Measurements from ENCODE around the gene HIVEP3. TPM values are rescaled to one million over a fixed set of nuclear protein-coding genes. Genes with fewer than 3 reads are reported as not detected.

Gene HIVEP3
- total RNA-seq, 1 donor from 2014 or later: 73.9 TPM

GRCh38 chr1:41649396-41650027, 269.2 kb downstream of the HIVEP3 start:
- H3K4me3 Mint-ChIP-seq: peak overlapping the region; percentile 14
- H3K36me3 Mint-ChIP-seq (ENCODE audit: low read depth): peaks cover 56% of the 10 kb centered on the region
- intact Hi-C loops (cut with micrococcal nuclease): loop anchor here (1.0 kb wide), 1 partner anchor 8 kb away; no protein-coding TSS in a partner anchor
- H3K27ac Mint-ChIP-seq: peak overlapping the region; percentile 80
- DNase-seq: no peak
- H3K4me1 Mint-ChIP-seq: peaks cover 74% of the 10 kb centered on the region
- H3K27me3 Mint-ChIP-seq: no peaks in the 10 kb centered on the region
- H3K9me3 Mint-ChIP-seq: no peaks in the 10 kb centered on the region

DNA sequence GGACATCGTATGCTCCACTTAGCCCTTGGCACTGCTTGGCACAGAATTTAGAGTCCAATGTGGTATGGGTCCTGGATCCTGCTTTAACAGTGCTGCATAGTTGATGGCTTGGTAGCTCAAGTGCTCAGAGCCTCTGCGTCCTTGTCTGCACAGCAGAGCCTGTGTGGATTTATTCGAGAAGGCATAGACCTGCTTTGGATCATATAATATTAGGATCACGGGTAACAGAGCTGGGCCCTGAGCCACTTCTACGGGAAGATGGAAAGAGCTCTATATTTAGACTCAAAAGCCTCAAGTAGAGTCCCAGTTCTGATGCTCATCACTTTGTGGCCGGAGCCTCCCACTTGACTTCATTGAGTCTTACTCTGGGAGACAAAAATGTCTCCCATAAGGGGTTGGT, 269.9 kb downstream of the HIVEP3 start:
- H3K36me3 Mint-ChIP-seq (ENCODE audit: low read depth): peaks cover 54% of the 10 kb centered on the region
- H3K4me1 Mint-ChIP-seq: peaks cover 70% of the 10 kb centered on the region
- no peak for DNase-seq
- intact Hi-C loops (cut with micrococcal nuclease): no loop called here
- H3K27ac Mint-ChIP-seq: peak overlapping the region; percentile 56
- no peaks in the 10 kb centered on the region for H3K27me3 Mint-ChIP-seq
- H3K9me3 Mint-ChIP-seq: no peaks in the 10 kb centered on the region
- no peak overlapping the region for H3K4me3 Mint-ChIP-seq

- intact Hi-C loops (cut with micrococcal nuclease): no loop called here
- Mint-ChIP-seq H3K36me3 (ENCODE audit: low read depth) (peaks cover 50% of the 10 kb centered on the region), H3K9me3 (no peaks in the 10 kb centered on the region), H3K4me3 (no peak overlapping the region), H3K4me1 (peaks cover 64% of the 10 kb centered on the region), H3K27me3 (no peaks in the 10 kb centered on the region), H3K27ac (peak overlapping the region; percentile 56)
- DNase-seq: no peak
Observed at GRCh38 chr1:41648230-41648629, 270.5 kb downstream of the HIVEP3 start.

DNA sequence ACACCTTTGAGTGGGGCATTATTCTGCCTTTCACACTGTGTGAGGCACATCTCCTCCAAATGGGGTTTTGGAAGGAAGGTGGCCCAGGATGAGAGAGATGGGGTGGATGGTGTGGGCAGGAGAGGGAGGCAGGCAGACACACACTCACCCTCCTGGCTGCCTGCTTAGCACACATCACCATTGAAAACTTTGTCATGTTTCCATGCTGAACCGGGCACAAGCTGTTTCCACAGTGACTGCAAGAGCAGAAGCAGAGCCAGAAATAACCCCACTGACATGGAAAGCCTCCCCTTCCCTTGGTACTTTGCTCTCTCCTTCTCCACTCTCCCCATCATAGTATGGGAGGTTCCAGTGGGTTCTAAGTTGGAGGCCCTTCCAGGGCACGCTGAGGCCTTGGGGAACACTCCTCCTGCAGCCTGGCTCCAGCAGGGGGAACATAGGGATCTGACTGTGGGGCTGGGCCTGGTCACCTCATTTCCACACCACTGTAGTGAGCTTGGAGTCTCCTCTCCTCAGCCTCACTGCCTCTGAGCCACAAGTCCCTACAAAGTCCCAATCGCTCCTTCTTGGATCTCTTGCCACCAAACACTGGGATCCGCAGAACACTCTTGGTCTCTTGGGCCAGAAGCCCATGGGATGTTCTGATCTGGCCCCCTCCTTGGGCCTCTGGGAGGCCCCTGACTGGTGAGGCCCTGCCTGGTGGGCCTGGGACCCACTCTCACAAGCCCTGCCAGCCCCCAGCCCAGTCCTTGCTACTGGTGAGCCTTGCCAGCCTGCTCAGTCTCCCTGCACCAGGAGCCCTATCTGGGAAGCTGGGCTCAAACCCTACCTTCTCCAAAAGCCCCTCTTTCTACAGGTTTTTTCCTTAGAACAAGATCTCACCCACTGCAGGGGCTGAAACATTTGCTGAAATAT, 271.2 kb downstream of the HIVEP3 start:
- Mint-ChIP-seq H3K27ac (peak overlapping the region; percentile 74), H3K4me3 (no peak overlapping the region)
- intact Hi-C loops (cut with micrococcal nuclease): no loop called here

DNA sequence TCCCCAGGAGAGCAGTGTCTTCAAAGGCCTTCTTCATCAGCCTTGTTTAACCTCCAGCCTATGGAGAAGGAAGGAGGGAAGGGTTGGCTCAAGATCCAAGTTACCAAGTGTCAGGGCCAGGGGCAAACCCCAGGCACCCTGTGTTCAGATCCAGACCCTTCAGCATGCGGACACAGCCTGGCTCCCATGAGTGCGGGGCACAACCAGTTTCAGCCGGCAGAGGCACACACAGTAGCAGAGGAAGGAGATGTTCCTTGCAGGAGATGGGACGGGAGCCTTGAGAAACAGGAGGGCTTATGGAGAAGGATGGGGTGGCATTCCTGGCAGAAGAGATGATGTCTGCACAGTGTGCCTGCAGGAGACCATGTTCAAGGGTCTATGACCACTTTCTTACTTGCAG, 272.5 kb downstream of the HIVEP3 start:
- H3K36me3 Mint-ChIP-seq (ENCODE audit: low read depth): peaks cover 44% of the 10 kb centered on the region
- no peak overlapping the region for H3K4me3 Mint-ChIP-seq
- intact Hi-C loops (cut with micrococcal nuclease): no loop called here
- H3K27me3 Mint-ChIP-seq: no peaks in the 10 kb centered on the region
- H3K4me1 Mint-ChIP-seq: peaks cover 52% of the 10 kb centered on the region
- DNase-seq: no peak
- peak overlapping the region; percentile 42 for H3K27ac Mint-ChIP-seq
- no peaks in the 10 kb centered on the region for H3K9me3 Mint-ChIP-seq

More for the DNA sequence above, 271.2 kb downstream of the HIVEP3 start:
- DNase-seq: no peak
- H3K9me3 Mint-ChIP-seq: no peaks in the 10 kb centered on the region
- peaks cover 57% of the 10 kb centered on the region for H3K4me1 Mint-ChIP-seq
- peaks cover 49% of the 10 kb centered on the region for H3K36me3 Mint-ChIP-seq (ENCODE audit: low read depth)
- H3K27me3 Mint-ChIP-seq: no peaks in the 10 kb centered on the region

DNA sequence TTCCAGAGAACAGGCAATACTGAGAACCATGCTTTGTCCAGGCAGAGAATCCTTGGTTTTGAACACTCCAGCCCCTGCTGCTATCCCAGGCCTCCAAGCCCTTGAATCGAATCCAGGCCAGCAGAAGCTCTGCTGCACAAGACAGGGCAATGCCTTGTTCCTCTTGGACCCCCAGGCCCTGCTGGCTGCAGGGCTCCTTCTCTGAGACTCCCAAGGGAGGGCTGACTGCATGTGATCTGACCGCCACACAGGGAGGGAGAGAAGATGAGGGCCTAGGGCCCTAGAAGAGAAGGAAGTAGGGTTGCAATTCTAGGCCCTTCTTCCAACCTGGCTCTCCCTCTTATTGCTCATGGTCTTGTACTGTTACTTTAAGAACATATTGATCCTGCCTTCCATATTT, 273.7 kb downstream of the HIVEP3 start:
- Mint-ChIP-seq H3K27me3 (no peaks in the 10 kb centered on the region), H3K4me3 (no peak overlapping the region), H3K36me3 (ENCODE audit: low read depth) (peaks cover 36% of the 10 kb centered on the region), H3K27ac (no peak overlapping the region), H3K4me1 (peaks cover 42% of the 10 kb centered on the region), H3K9me3 (no peaks in the 10 kb centered on the region)
- intact Hi-C loops (cut with micrococcal nuclease): no loop called here
- DNase-seq: no peak

GRCh38 chr1:41642922-41643821, 275.6 kb downstream of the HIVEP3 start:
- H3K4me1 Mint-ChIP-seq: peaks cover 45% of the 10 kb centered on the region
- no peaks in the 10 kb centered on the region for H3K27me3 Mint-ChIP-seq
- peaks cover 35% of the 10 kb centered on the region for H3K36me3 Mint-ChIP-seq (ENCODE audit: low read depth)
- no peaks in the 10 kb centered on the region for H3K9me3 Mint-ChIP-seq
- DNase-seq: no peak
- H3K4me3 Mint-ChIP-seq: no peak overlapping the region
- H3K27ac Mint-ChIP-seq: no peak overlapping the region
- intact Hi-C loops (cut with micrococcal nuclease): loop anchor here (5.0 kb wide), 1 partner anchor 36 kb away; no protein-coding TSS in a partner anchor

DNA sequence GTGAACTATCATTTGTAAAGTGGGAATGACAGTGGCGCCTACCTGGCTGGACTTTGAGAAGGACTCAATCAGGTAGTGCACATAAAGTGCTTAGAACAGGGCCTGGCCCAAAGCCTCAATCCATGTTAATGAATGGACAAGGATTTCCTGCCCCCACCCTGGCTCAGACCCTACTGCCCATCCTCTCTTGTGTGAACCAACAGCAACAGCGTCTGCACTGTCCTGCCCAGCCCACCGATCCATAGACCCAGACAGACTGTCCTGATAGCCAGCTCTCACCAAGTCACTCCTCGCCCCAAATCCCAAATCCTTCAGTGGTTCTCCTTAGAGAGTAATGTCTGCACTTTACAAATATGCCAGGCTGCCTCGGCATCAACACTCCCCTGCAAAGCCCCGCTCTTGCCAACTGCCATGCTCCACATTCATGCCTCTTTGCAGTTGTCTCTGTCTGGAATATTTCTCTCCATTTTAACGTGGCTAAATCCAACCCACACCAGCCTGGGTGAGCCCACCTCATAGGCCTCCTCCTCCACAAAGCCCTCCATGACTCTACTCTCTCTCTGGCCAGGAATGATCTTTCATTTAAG, 276.7 kb downstream of the HIVEP3 start:
- intact Hi-C loops (cut with micrococcal nuclease): loop anchor here (1.0 to 5.0 kb wide), 3 partner anchors 8 to 35 kb away; no protein-coding TSS in a partner anchor
- no peak for DNase-seq
- H3K36me3 Mint-ChIP-seq (ENCODE audit: low read depth): peaks cover 34% of the 10 kb centered on the region
- H3K27ac Mint-ChIP-seq: no peak overlapping the region
- H3K27me3 Mint-ChIP-seq: no peaks in the 10 kb centered on the region
- H3K4me1 Mint-ChIP-seq: peaks cover 45% of the 10 kb centered on the region
- no peaks in the 10 kb centered on the region for H3K9me3 Mint-ChIP-seq
- no peak overlapping the region for H3K4me3 Mint-ChIP-seq

- H3K9me3 Mint-ChIP-seq: no peaks in the 10 kb centered on the region
- peaks cover 45% of the 10 kb centered on the region for H3K4me1 Mint-ChIP-seq
- H3K27ac Mint-ChIP-seq: no peak overlapping the region
- intact Hi-C loops (cut with micrococcal nuclease): loop anchor here (1.0 to 5.0 kb wide), 3 partner anchors 9 to 34 kb away; no protein-coding TSS in a partner anchor
- peak; percentile 66 for DNase-seq
- H3K4me3 Mint-ChIP-seq: no peak overlapping the region
- H3K36me3 Mint-ChIP-seq (ENCODE audit: low read depth): peaks cover 31% of the 10 kb centered on the region
- no peaks in the 10 kb centered on the region for H3K27me3 Mint-ChIP-seq
Observed at GRCh38 chr1:41641475-41641814, 277.3 kb downstream of the HIVEP3 start.

- H3K36me3 Mint-ChIP-seq (ENCODE audit: low read depth): peaks cover 28% of the 10 kb centered on the region
- no peaks in the 10 kb centered on the region for H3K27me3 Mint-ChIP-seq
- intact Hi-C loops (cut with micrococcal nuclease): loop anchor here (1.0 to 5.0 kb wide), 3 partner anchors 9 to 34 kb away; no protein-coding TSS in a partner anchor
- no peak overlapping the region for H3K4me3 Mint-ChIP-seq
- H3K27ac Mint-ChIP-seq: no peak overlapping the region
- H3K9me3 Mint-ChIP-seq: no peaks in the 10 kb centered on the region
- peaks cover 44% of the 10 kb centered on the region for H3K4me1 Mint-ChIP-seq
- DNase-seq: no peak
Observed at GRCh38 chr1:41640756-41641474, 277.8 kb downstream of the HIVEP3 start.

GRCh38 chr1:41640141-41640751, 278.5 kb downstream of the HIVEP3 start:
- H3K36me3 Mint-ChIP-seq (ENCODE audit: low read depth): peaks cover 28% of the 10 kb centered on the region
- H3K27me3 Mint-ChIP-seq: no peaks in the 10 kb centered on the region
- H3K4me1 Mint-ChIP-seq: peaks cover 42% of the 10 kb centered on the region
- intact Hi-C loops (cut with micrococcal nuclease): loop anchor here (2.0 to 5.0 kb wide), 2 partner anchors 13 to 33 kb away; no protein-coding TSS in a partner anchor
- no peaks in the 10 kb centered on the region for H3K9me3 Mint-ChIP-seq
- H3K27ac Mint-ChIP-seq: no peak overlapping the region
- H3K4me3 Mint-ChIP-seq: no peak overlapping the region
- no peak for DNase-seq

GRCh38 chr1:41639332-41639936, 279.3 kb downstream of the HIVEP3 start:
- Mint-ChIP-seq H3K36me3 (ENCODE audit: low read depth) (peaks cover 31% of the 10 kb centered on the region), H3K27ac (no peak overlapping the region), H3K4me1 (peaks cover 42% of the 10 kb centered on the region), H3K9me3 (no peaks in the 10 kb centered on the region), H3K4me3 (no peak overlapping the region), H3K27me3 (no peaks in the 10 kb centered on the region)
- DNase-seq: peak; percentile 71
- intact Hi-C loops (cut with micrococcal nuclease): loop anchor here (1.0 to 10.0 kb wide), 6 partner anchors 22 to 223 kb away; no protein-coding TSS in a partner anchor
